Suprapubic skin (tissue), 3 donors: Measurements from ENCODE around the gene SLC15A3.
"Not testable (repeated sequence)": the region's sequence is repeated elsewhere in the genome, so short reads cannot be mapped to it uniquely, and the experiment has no call there.

Experiments used
- POLR2AphosphoS5 ChIP-seq, 3 donors: sonication (generic); formaldehyde crosslinking; IDR thresholded peaks; one replicate each; pipeline ENCODE4 v1.6.1; 2017; ENCODE audit warnings: antibody characterized with exemption in 3 of 3
- TF ChIP-seq, protein P1 (sequence below), 2 donors: fragments of 200-600 bp in 1 of 2; fragments of 450-650 bp in 1 of 2; sonication (generic) in 1 of 2; IDR thresholded peaks; one replicate each; pipeline ENCODE4 v1.5.1; 2016 to 2019; ENCODE audit warnings: antibody characterized with exemption in 2 of 2, mild to moderate bottlenecking in 1 of 2, moderate library complexity in 1 of 2

DNA sequence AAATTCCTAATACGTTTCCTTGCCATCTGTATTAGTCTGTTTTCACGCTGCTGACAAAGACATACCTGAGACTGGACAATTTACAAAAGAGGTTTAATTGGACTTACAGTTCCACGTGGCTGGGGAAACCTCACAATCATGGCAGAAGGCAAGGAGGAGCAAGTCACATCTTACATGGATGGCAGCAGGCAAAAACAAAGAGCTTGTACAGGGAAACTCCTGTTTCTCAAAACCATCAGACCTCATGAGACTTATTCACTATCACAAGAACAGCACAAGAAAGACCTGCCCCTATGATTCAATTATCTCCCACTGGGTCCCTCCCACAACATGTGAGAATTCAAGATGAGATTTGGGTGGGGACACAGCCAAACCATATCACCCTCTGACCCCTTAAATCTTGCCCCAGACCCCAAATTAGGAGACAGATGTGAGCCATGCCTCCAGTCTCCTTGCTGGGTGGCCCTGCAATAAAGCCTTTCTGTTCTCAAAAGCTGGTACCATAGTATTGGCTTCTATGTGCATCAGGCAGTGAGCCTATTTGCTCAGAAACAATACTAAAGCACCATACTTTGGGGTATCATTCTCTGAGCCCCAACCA lies 42.2 kb downstream of the SLC15A3 start:
- TF ChIP-seq, protein P1, sequence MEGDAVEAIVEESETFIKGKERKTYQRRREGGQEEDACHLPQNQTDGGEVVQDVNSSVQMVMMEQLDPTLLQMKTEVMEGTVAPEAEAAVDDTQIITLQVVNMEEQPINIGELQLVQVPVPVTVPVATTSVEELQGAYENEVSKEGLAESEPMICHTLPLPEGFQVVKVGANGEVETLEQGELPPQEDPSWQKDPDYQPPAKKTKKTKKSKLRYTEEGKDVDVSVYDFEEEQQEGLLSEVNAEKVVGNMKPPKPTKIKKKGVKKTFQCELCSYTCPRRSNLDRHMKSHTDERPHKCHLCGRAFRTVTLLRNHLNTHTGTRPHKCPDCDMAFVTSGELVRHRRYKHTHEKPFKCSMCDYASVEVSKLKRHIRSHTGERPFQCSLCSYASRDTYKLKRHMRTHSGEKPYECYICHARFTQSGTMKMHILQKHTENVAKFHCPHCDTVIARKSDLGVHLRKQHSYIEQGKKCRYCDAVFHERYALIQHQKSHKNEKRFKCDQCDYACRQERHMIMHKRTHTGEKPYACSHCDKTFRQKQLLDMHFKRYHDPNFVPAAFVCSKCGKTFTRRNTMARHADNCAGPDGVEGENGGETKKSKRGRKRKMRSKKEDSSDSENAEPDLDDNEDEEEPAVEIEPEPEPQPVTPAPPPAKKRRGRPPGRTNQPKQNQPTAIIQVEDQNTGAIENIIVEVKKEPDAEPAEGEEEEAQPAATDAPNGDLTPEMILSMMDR (IDR thresholded peaks at IDR 0.05) = not testable (repeated sequence)
- not testable (repeated sequence) for TF ChIP-seq POLR2AphosphoS5 (IDR thresholded peaks at IDR 0.05)
